ENCODE measurements around the gene ME1.

- TF ChIP-seq CTCF (IDR thresholded peaks at IDR 0.05; ENCODE audit: low read depth, low read length, poor library complexity, severe bottlenecking) (no peak), EZH2phosphoT487 (IDR thresholded peaks at IDR 0.05; ENCODE audit: borderline replicate concordance, low read length) (no peak)
Measured at GRCh38 chr6:83367104-83367503, 63.7 kb downstream of the ME1 start.

All from DOHH2 (cell line).